ENCODE measurements around the gene HBZ.

DNA sequence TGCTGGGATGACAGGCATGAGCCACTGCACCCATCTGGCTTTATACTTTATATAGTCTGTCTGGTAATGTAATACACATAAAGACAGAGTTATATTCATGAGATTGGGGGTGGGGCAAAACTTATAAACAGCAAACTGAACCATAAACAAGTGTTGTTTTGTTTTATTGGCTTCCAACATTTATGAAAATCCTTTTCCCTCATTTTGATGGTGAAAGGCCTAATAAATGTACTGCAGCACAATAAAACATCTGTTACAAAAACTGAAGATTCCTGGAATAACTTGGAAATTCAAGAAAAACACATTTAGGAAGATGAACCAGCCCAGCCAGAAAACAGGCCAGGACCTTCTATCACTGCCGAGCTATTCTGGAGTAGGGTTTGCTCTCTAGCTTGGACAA lies 30.1 kb upstream of the HBZ start:
- TF ChIP-seq, protein P1, sequence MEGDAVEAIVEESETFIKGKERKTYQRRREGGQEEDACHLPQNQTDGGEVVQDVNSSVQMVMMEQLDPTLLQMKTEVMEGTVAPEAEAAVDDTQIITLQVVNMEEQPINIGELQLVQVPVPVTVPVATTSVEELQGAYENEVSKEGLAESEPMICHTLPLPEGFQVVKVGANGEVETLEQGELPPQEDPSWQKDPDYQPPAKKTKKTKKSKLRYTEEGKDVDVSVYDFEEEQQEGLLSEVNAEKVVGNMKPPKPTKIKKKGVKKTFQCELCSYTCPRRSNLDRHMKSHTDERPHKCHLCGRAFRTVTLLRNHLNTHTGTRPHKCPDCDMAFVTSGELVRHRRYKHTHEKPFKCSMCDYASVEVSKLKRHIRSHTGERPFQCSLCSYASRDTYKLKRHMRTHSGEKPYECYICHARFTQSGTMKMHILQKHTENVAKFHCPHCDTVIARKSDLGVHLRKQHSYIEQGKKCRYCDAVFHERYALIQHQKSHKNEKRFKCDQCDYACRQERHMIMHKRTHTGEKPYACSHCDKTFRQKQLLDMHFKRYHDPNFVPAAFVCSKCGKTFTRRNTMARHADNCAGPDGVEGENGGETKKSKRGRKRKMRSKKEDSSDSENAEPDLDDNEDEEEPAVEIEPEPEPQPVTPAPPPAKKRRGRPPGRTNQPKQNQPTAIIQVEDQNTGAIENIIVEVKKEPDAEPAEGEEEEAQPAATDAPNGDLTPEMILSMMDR (conservative IDR thresholded peaks at IDR 0.05; ENCODE audit: low read length): no peak
- no peak for TF ChIP-seq EZH2phosphoT487 (IDR thresholded peaks at IDR 0.05; ENCODE audit: borderline replicate concordance, low read depth, low read length)

All from OCI-LY7 (cell line).